ENCODE measurements around the gene KNG1.

DNA sequence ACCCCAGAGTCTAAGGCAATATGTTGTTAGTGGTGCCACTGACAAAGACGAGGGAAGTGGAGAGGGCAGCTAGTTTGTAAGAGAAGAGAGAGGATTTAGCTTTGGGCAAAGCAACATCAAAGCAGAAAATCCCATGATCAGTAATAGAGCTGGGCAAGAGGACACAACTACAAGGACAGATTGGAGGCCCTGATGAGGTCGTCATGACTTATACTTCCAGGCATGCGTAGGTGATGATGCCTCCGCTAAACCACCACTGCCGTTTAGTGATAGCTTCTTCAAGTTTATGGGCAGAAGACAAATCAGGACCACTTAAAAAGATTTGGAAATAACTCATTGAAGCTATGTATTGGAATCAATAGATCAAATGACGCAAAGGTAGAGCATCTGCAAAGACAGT is 48.7 kb upstream of the KNG1 start:
- TF ChIP-seq, protein P1, sequence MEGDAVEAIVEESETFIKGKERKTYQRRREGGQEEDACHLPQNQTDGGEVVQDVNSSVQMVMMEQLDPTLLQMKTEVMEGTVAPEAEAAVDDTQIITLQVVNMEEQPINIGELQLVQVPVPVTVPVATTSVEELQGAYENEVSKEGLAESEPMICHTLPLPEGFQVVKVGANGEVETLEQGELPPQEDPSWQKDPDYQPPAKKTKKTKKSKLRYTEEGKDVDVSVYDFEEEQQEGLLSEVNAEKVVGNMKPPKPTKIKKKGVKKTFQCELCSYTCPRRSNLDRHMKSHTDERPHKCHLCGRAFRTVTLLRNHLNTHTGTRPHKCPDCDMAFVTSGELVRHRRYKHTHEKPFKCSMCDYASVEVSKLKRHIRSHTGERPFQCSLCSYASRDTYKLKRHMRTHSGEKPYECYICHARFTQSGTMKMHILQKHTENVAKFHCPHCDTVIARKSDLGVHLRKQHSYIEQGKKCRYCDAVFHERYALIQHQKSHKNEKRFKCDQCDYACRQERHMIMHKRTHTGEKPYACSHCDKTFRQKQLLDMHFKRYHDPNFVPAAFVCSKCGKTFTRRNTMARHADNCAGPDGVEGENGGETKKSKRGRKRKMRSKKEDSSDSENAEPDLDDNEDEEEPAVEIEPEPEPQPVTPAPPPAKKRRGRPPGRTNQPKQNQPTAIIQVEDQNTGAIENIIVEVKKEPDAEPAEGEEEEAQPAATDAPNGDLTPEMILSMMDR (IDR thresholded peaks at IDR 0.05; ENCODE audit: low read depth, low read length), result no peak
- no peak for TF ChIP-seq EZH2phosphoT487 (IDR thresholded peaks at IDR 0.05; ENCODE audit: low read depth)
